HG03159 (cell line): ENCODE data around the gene CECR2.
"Not testable (repeated sequence)": the region's sequence is repeated elsewhere in the genome, so short reads cannot be mapped to it uniquely, and the experiment has no call there.

ENCODE experiments used
- ATAC-seq: cut with Tn5 transposase; IDR thresholded peaks from one replicate; pipeline ENCODE4 v1.9.1; 2021; ENCODE audit warnings: mild to moderate bottlenecking, moderate library complexity; ENCODE audit not compliant: unreplicated experiment

Gene CECR2

GRCh38 chr22:17400305-17400704 lies 31.0 kb downstream of the CECR2 start:
- ATAC-seq = no peak

GRCh38 chr22:17401728-17402127 lies 32.5 kb downstream of the CECR2 start:
- no peak for ATAC-seq

- no peak for ATAC-seq
Observed at GRCh38 chr22:17402293-17402692, 33.0 kb downstream of the CECR2 start.

- no peak for ATAC-seq
Observed at GRCh38 chr22:17403906-17404305, 34.6 kb downstream of the CECR2 start.

GRCh38 chr22:17407643-17408042 lies 38.4 kb downstream of the CECR2 start:
- no peak for ATAC-seq

- no peak for ATAC-seq
Observed at GRCh38 chr22:17410576-17410975, 41.3 kb downstream of the CECR2 start.

- no peak for ATAC-seq
Observed at GRCh38 chr22:17411213-17411612, 42.0 kb downstream of the CECR2 start.

- ATAC-seq = no peak
Observed at GRCh38 chr22:17412232-17412631, 43.0 kb downstream of the CECR2 start.

GRCh38 chr22:17418890-17419324 lies 49.6 kb downstream of the CECR2 start:
- ATAC-seq = no peak

GRCh38 chr22:17419348-17419747 lies 50.1 kb downstream of the CECR2 start:
- no peak for ATAC-seq

- no peak for ATAC-seq
Observed at GRCh38 chr22:17422736-17423343, 53.6 kb downstream of the CECR2 start.

GRCh38 chr22:17423616-17424015 lies 54.4 kb downstream of the CECR2 start:
- ATAC-seq = no peak

GRCh38 chr22:17427528-17427927 lies 58.3 kb downstream of the CECR2 start:
- ATAC-seq = not testable (repeated sequence)

GRCh38 chr22:17429516-17429915 lies 60.3 kb downstream of the CECR2 start:
- no peak for ATAC-seq

GRCh38 chr22:17430412-17430811 lies 61.2 kb downstream of the CECR2 start:
- no peak for ATAC-seq

- no peak for ATAC-seq
Observed at GRCh38 chr22:17431179-17431578, 61.9 kb downstream of the CECR2 start.

GRCh38 chr22:17434856-17435255 lies 65.6 kb downstream of the CECR2 start:
- no peak for ATAC-seq

GRCh38 chr22:17435375-17435774 lies 66.1 kb downstream of the CECR2 start:
- ATAC-seq = no peak

- no peak for ATAC-seq
Observed at GRCh38 chr22:17436382-17436980, 67.2 kb downstream of the CECR2 start.

- ATAC-seq = no peak
Observed at GRCh38 chr22:17436981-17437412, 67.7 kb downstream of the CECR2 start.

GRCh38 chr22:17438026-17438425 lies 68.8 kb downstream of the CECR2 start:
- ATAC-seq = no peak

GRCh38 chr22:17441326-17441725 lies 72.1 kb downstream of the CECR2 start:
- no peak for ATAC-seq
